Activated CD8-positive, alpha-beta memory T cell treated with anti-CD3 and anti-CD28 coated beads for 4 hours (primary cell): ENCODE data around the gene STXBP1.
"Not testable (repeated sequence)": the region's sequence is repeated elsewhere in the genome, so short reads cannot be mapped to it uniquely, and the experiment has no call there.

Source experiments
- DNase-seq, 2 donors: peaks; one replicate each; pipeline ENCODE4 v3.0.0-alpha.2; 2020; ENCODE audit warnings: low read depth in 2 of 2

STXBP1 gene

GRCh38 chr9:127577194-127577593 is 34.9 kb upstream of the STXBP1 start:
- DNase-seq, result not testable (repeated sequence)

GRCh38 chr9:127578627-127578951 is 33.5 kb upstream of the STXBP1 start:
- DNase-seq, result no peak

GRCh38 chr9:127578952-127579853 is 32.9 kb upstream of the STXBP1 start:
- DNase-seq, result peak; percentile 61 to 65

- no peak for DNase-seq
Observed at GRCh38 chr9:127580366-127580765, 31.7 kb upstream of the STXBP1 start.

GRCh38 chr9:127580879-127581475 is 31.1 kb upstream of the STXBP1 start:
- no peak for DNase-seq

GRCh38 chr9:127584474-127584805 is 27.6 kb upstream of the STXBP1 start:
- not testable (repeated sequence) for DNase-seq

- DNase-seq, result no peak
Observed at GRCh38 chr9:127585161-127585819, 26.8 kb upstream of the STXBP1 start.

- no peak for DNase-seq
Observed at GRCh38 chr9:127586096-127586495, 26.0 kb upstream of the STXBP1 start.

- peak in 1 of 2 donors; percentile 37 for DNase-seq
Observed at GRCh38 chr9:127586537-127586936, 25.5 kb upstream of the STXBP1 start.

GRCh38 chr9:127587966-127588365 is 24.1 kb upstream of the STXBP1 start:
- no peak for DNase-seq

GRCh38 chr9:127588740-127589506 is 23.2 kb upstream of the STXBP1 start:
- DNase-seq, result no peak

- no peak for DNase-seq
Observed at GRCh38 chr9:127589955-127590370, 22.1 kb upstream of the STXBP1 start.

GRCh38 chr9:127595611-127596010 is 16.5 kb upstream of the STXBP1 start:
- DNase-seq, result no peak

GRCh38 chr9:127598839-127599549 is 13.1 kb upstream of the STXBP1 start:
- DNase-seq, result no peak

- DNase-seq, result no peak
Observed at GRCh38 chr9:127599550-127599891, 12.6 kb upstream of the STXBP1 start.

- DNase-seq, result no peak
Observed at GRCh38 chr9:127603226-127603625, 8.9 kb upstream of the STXBP1 start.

GRCh38 chr9:127606043-127606442 is 6.0 kb upstream of the STXBP1 start:
- no peak for DNase-seq

- peak; percentile 55 to 58 for DNase-seq
Observed at GRCh38 chr9:127608104-127608966, 3.7 kb upstream of the STXBP1 start.

- no peak for DNase-seq
Observed at GRCh38 chr9:127611603-127611898, 526 bp upstream of the STXBP1 start.

- DNase-seq, result no peak
Observed at GRCh38 chr9:127612939-127613582, 984 bp downstream of the STXBP1 start.
